Activated T-cell treated with anti-CD3 and anti-CD28 coated beads for 1 hour (primary cell): ENCODE results near the gene DMWD.

Source experiments
- DNase-seq: peaks from one replicate; pipeline ENCODE4 v3.0.0-alpha.2; 2020; ENCODE audit warnings: low read depth

DMWD gene

DNA sequence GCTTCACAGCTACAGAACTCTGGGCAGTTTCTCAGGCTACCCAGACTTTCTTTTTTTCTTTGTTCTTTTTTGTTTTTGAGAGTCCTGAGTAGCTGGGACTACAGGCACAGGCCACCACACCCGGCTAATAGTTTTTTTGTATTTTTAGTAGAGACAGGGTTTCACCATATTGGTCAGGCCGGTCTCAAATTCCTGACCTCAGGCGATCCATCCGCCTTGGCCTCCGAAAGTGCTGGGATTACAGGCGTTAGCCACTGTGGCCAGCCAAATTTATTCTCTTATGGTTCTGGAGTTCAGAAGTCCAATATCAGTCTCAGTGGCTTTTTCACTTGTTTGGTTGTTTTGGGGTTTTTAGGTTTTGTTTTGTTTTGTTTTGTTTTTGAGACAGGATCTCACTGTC lies 47.0 kb downstream of the DMWD start:
- no peak for DNase-seq

DNA sequence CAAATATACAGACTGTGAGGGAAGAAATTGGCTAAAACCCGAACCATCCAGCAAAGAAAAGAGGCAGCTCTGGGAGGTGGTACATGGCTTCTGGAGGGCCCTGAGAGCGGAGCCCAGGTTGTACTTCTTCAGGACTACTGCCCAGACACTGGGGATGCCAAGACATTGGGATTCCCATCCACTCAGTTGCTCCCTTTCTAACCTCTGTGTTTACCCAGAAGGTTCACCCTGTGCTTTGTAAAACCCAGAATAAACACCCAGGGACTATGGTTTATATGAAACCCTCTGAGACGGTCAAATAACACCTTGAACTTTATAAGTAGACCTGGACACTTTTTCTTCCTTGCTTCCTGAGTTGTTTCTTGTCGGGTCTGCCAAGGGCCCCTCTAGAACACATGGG lies 49.7 kb downstream of the DMWD start:
- DNase-seq, result no peak

DNA sequence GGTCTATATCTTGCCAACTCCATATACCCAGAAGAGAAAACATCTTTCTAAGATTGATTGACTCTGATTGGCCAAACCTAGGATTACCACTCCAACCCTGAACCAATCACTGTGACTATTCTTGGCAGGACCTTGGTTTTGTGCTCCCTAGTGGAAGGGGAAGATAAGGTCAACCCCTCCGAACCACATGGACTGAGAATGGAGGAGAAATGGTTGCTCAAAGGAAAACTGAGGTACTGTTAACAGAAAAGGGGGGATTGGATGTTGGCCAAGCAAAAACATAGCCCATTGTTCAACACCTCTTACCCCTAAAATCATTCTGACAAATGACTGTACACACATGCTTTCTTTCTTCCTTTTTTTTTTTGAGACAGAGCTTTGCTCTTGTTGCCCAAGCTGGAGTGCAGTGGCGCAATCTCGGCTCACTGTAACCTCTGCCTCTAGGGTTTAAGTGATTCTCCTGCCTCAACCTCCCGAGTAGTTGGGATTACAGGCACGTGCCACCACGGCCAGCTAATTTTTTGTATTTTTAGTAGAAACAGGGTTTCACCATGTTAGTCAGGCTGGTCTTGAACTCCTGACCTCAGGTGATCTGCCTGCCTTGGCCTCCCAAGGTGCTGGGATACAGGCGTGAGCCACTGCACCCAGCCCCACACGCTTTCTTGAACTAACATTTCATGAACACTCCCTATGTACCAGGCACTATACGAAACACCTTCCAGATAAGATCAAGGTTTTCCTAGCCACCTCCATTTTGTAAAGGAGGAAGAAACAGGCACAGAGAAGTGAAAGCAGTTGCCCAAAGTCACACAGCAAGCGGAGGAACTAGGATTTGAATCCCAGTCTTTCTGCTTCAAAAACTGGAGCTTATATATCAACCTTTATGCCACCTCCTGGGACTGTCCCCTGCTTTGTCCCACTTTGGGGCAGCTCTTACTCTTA lies 52.9 kb downstream of the DMWD start:
- no peak for DNase-seq

DNA sequence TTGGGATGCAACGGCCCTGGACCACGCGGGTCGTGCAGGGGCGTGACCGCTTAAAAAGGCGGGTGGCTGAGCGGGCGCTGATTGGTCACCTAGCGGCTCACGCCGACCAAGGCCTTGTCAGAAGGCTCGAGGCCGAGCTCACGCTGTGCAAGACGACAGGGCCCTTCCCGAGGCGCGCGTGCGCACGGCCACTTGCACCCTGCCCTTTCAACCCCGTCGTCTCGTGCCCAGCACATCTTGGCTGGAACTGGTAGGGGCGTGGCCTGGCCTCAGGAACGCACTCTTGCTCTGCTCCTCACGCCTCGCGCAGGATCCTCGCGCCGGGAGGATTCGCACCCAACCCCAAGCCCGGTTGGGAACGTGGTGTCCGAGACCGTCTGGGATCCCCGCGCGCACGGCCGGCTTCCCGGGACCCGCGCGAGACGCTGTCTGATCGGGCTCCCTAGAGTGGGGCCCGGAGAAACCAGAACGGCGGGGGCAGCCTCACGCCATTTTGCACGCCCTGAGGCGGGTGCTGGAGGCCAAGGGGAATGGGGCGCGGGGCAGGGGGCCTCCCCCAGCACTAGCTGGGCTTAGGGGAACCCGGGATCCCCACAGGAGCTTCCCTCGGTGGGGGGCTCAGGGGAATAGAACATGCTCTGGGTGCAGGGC lies 59.4 kb downstream of the DMWD start, which contains the start of gene MEIOSIN:
Gene MEIOSIN, plus strand, starts transcription at position 280 of the 651 bp plus-strand sequence. CDS start 1,938 bp downstream, outside the sequence.
- DNase-seq, result no peak
